Anterior cingulate cortex (tissue), 58 donors: ENCODE results near the gene KIF26B.

ENCODE experiments used
- DNase-seq, 58 donors: peaks; one replicate each; lab custom pipeline; 2025; lab: John Stamatoyannopoulos, UW

KIF26B gene

GRCh38 chr1:245577191-245578157 is 422.7 kb downstream of the KIF26B start:
- no peak for DNase-seq

- no peak for DNase-seq
Observed at GRCh38 chr1:245578308-245578707, 423.5 kb downstream of the KIF26B start.

- DNase-seq: no peak
Observed at GRCh38 chr1:245578771-245579170, 424.0 kb downstream of the KIF26B start.

- no peak for DNase-seq
Observed at GRCh38 chr1:245579881-245580280, 425.1 kb downstream of the KIF26B start.

- DNase-seq: no peak
Observed at GRCh38 chr1:245580651-245581050, 425.9 kb downstream of the KIF26B start.

GRCh38 chr1:245582026-245582425 is 427.2 kb downstream of the KIF26B start:
- no peak for DNase-seq

- DNase-seq: peak in 4 of 58 donors; percentile 12 to 19 (median 14)
Observed at GRCh38 chr1:245583081-245583480, 428.3 kb downstream of the KIF26B start.

GRCh38 chr1:245583575-245584330 is 429.0 kb downstream of the KIF26B start:
- no peak for DNase-seq

- DNase-seq: no peak
Observed at GRCh38 chr1:245585252-245585959, 430.6 kb downstream of the KIF26B start.

GRCh38 chr1:245587435-245588115 is 432.8 kb downstream of the KIF26B start:
- DNase-seq: no peak

GRCh38 chr1:245588116-245588639 is 433.4 kb downstream of the KIF26B start:
- peak in 1 of 58 donors; percentile 8 for DNase-seq

- DNase-seq: no peak
Observed at GRCh38 chr1:245589316-245589715, 434.5 kb downstream of the KIF26B start.

- no peak for DNase-seq
Observed at GRCh38 chr1:245589906-245590305, 435.1 kb downstream of the KIF26B start.

- no peak for DNase-seq
Observed at GRCh38 chr1:245590726-245591125, 435.9 kb downstream of the KIF26B start.

- no peak for DNase-seq
Observed at GRCh38 chr1:245591346-245592188, 436.8 kb downstream of the KIF26B start.

GRCh38 chr1:245592189-245592460 is 437.3 kb downstream of the KIF26B start:
- no peak for DNase-seq

- no peak for DNase-seq
Observed at GRCh38 chr1:245598524-245599305, 443.9 kb downstream of the KIF26B start.
